GM19463 (cell line): ENCODE results near the gene ARHGAP1.

Experiments used
- ATAC-seq: cut with Tn5 transposase; IDR thresholded peaks from one replicate; pipeline ENCODE4 v1.9.1; 2021; ENCODE audit warnings: mild to moderate bottlenecking, moderate library complexity; ENCODE audit not compliant: unreplicated experiment

ARHGAP1 gene

DNA sequence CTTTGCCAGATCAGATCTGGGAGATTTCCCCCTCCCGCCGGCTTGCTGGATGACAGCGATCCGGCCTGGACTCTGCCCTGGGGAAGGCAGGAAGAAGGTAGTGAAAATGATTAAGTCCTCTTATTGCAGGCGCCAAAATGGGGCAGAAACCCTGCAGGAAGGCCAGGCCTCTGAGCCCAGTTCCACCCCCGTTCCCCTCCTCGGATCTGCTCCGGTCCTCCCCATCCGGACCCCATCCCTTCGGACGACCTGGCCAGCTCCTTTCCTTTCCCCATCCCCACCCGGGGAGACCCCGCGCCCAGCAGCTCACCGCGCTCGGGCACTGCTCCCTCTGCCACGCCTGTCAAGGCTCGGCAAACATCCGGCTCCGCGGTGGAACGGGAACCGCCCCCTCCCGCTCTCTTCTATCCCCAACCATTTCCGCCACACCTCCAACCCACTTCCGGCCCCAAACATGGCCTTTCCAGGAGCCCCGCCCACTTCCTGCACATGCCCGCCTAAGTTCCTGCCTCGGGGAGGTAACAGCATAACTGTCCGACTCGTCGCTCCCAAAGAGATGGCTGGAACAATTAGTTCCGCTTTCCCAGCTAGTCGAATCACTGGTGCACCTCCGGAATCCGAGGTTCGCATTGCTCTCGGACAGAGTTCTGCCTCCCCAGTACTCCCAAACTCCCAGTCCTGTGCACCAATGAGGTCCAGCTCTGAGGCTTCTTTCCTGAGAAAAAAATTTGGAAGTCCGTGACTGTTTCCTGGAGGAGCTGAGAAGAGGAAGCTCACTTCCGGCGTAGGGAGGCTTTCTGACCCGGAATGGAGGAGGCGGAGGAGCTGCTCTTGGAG is at the start of gene ARHGAP1, which contains the start of gene ZNF408:
ARHGAP1 (minus strand) TSS at position 379 of the 837 bp plus-strand sequence. CDS start 4,512 bp downstream, outside the sequence.
ZNF408 (plus strand) TSS at position 791 of the 837 bp plus-strand sequence; CDS start at position 808, 17 bp downstream.
- ATAC-seq: peak; percentile 97

DNA sequence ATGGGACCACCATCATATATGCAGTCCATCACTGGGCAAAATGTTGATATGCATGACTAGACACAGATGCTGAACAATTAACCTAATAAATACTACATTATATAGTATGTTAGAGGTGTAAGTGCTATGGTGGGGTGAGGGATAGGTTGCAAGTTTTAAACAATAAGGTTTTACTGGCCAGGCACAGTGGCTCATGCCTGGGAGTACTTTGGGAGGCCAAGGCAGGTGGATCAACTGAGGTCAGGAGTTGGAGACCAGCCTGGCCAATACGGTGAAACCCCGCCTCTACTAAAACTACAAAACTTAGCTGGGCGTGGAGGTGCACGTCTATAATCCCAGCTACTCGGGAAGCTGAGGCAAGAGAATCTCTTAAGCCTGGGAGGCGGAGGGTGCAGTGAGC is 46.7 kb upstream of the ARHGAP1 start:
- no peak for ATAC-seq

DNA sequence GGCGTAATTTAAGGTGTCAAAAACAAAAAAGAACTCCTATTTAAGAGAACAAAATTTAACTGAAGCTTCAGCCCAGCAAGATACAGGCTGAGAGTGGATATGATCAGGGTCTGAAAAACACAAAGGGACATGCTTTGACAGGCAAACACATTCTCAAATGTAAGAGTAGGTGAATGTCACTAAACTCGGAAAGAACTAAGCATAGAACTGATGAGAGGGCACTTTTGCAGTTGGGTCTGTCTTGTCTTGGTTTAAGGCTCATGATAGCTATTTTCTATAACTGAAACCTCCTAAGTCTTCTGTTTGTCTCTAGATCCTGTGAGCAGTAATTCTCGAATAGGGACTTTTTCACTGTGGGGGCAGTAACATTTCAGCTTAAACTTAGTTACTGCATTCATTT is 45.6 kb upstream of the ARHGAP1 start:
- no peak for ATAC-seq

DNA sequence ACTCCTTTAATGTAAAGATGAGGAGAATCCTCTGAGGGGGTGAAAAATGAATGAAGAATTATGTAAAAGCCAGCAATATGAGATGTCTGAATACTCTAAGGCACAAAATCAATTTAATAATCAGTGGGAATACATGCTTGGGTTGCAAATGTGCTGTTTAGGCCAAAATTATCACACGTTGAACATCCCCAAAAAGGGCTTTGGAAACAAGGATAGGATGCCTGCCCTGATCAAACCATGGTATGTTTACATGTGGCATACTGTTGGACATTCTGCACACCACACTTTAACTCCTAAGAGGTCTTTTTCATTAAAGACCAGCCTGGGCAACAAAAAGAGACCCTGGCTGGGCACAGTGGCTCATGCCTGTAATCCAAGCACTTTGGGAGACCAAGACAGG is 44.9 kb upstream of the ARHGAP1 start:
- no peak for ATAC-seq

DNA sequence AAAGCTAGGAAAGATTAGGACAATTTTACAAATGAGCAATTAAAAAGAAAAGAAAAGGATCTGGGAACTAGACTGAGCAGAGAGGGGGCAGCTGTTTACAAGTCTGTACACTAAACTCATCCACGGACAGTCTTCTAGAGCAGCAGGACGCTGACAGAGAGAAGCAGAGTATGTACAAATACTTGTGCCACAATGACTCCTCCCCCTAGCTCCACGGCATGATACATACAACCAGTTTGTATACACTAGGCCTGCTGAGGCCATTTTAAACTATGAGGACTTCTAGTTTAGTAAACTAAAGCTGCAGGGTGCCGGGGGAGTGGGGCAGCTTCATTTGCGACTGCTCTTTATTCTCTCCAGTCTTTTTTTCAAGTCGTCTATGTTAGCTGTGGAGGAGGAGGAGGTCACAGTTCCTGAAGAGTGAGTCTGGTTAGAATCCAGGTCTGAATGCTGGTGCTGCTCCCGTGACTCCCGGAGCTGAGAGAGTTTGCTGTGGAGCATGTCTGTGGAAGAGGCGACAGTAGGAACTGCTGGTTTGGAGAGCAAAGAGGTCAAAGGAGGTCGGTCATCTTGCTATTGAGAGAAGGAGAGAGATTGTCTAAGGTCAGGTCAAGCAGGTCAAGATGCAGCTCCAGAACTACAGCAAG is 43.4 kb upstream of the ARHGAP1 start:
- no peak for ATAC-seq

DNA sequence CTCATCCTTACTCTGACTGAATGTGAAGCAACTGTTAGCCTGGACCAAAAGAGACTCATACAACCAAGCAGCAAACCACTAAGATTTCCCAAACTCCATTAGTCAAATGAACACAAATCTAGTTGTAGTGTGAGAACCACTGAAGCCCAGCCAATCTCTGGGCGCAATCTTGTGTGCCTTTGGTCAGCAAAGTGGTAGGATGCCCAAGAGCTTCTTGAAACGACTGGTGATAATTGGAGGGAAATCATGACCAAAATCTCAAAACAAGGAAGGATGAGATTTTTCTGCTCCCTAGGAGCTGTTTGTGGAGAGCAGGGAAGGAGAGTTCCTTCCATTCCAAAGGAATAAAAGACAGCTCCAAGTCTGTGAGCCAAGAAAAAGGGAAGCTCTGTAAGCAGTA is 42.6 kb upstream of the ARHGAP1 start:
- no peak for ATAC-seq

DNA sequence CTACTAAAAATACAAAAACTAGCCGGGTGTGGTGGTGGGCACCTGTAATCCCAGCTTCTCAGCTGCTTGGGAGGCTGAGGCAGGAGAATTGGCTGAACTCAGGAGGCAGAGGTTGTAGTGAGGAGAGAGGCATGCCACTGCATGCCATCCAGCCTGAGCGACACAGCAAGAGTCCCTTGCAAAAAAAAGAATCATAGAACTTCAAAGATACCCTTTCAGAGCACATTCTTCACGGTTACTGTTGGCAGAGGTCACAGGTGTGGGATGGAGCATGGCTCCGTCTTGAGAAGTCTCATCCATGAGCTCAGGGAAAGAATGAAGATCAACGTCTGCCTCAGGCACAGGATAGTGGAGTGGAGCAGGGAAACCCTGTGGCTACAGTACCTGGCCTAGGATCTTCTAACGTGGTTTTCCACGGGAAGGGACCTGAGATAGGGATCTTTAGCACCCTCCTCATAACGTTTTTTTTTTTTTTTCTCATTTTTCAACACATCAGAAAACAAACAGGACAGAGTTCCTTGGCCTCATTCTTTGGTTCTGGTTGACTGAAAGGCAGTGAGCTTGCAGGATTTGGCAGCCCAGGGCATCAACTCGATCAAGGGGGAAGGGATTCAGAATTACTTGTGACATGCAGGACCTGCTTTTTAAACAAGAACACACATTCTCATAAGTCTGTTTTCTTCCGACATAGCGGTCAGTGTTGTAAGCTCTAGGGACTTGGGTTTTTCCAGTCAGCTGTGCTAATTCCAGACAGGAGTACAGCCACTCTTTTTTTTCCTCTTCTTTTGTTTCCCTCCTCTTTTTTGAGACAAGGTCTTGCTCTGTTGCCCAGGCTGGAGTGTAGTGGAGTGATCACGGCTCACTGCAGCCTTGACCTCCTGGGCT is 41.4 kb upstream of the ARHGAP1 start:
- ATAC-seq: no peak

DNA sequence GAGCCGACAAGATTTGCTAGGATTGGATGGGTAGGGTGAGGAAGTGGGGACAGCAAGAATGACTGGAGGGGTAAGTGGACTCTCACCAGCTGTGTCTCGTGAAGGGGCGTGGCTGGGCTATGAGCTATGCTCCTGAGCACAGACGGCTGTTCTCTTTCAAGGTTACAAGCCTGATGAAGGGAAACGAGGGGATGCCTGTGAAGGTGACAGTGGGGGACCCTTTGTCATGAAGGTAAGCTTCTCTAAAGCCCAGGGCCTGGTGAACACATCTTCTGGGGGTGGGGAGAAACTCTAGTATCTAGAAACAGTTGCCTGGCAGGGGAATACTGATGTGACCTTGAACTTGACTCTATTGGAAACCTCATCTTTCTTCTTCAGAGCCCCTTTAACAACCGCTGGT is 38.5 kb upstream of the ARHGAP1 start:
- no peak for ATAC-seq

DNA sequence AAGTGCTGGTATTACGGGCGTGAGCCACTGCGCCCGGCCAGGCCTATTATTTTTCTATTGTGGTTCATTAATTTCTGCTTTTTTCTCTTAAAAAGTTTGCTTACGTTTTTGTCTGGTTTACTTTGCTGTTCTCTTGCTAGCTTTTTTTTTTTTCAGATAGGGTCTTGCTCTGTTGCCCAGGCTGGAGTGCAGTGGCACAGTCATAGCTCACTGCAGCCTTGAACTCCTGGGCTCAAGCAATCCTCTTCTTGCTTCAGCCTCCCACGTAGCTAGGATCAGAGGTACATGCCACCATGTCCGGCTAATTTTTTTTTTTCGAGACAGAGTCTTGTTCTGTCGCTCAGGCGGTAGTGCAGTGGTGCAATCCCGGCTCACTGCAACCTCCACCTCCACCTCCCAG is 37.3 kb upstream of the ARHGAP1 start:
- no peak for ATAC-seq

DNA sequence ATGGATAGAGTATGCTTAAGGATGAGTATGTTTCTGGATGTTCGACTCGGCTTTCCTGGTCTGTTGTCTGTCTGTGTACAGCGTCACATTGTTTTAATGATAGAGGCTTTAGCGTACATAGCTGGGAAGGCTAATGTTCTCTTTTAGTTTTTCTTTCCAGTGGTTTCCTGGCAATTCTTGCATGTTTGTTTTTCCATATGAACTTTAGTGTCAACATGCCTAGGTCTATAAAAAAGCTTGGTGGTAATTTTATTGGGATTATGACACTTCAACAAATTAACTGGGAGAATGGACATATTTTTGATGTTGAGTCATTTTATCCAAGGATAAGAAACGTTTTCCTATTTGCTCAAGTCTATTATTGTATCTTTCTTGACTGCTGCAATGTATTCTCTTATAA is 36.2 kb upstream of the ARHGAP1 start:
- ATAC-seq: no peak

DNA sequence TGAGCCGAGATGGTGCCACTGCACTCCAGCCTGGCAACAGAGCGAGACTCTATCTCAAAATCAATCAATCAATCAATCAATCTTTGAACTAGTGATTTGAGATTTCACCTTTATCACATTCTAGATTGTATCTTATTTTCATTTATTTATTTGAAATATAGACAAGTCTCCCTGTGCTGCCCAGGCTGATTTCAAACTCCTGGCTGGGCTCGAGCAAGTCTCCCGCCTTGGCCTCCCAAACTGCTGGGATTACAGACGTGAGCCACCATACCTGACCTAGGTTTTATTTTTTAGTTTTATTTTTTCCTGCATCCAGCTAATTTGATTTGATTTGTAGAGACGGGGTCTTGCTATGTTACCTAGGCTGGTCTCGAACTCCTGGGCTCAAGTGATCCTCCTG is 35.7 kb upstream of the ARHGAP1 start:
- no peak for ATAC-seq

DNA sequence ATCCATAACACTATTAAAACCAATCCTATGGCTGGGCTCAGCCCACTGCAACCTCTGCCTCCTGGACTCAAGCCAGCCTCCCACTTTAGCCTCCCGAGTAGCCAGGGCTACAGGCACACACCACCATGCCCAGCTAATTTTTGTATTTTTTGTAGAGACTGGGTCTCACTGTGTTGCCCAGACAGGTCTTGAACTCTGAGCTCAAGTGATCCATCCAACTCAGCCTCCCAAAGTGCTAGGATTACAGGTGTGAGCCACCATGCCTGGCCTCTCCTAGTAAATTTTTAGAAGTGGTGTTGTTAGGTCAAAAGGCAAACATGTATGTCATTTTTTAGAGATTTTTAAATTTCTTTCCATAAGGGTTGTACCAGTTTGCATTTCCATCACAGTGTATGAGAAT is 32.8 kb upstream of the ARHGAP1 start:
- ATAC-seq: no peak

DNA sequence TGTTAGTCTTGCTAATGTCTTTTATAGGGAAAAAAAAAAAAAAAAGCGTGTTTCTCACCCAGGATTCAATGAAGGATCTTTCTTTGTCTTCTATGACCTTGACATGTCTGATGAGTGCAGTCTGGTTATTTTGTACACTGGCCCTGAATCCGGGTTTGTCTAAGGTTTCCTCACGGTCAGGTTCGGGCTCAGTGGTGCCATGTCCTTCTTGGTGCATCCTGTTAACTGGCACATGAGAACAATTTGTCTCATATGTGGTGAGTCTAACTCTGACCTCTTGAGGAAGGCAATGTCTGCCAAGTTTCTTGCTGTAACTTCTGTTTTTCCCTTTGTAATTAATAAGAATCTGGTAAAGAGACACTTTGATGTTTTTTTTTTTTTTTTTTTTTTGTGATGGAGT is 31.1 kb upstream of the ARHGAP1 start:
- ATAC-seq: no peak

DNA sequence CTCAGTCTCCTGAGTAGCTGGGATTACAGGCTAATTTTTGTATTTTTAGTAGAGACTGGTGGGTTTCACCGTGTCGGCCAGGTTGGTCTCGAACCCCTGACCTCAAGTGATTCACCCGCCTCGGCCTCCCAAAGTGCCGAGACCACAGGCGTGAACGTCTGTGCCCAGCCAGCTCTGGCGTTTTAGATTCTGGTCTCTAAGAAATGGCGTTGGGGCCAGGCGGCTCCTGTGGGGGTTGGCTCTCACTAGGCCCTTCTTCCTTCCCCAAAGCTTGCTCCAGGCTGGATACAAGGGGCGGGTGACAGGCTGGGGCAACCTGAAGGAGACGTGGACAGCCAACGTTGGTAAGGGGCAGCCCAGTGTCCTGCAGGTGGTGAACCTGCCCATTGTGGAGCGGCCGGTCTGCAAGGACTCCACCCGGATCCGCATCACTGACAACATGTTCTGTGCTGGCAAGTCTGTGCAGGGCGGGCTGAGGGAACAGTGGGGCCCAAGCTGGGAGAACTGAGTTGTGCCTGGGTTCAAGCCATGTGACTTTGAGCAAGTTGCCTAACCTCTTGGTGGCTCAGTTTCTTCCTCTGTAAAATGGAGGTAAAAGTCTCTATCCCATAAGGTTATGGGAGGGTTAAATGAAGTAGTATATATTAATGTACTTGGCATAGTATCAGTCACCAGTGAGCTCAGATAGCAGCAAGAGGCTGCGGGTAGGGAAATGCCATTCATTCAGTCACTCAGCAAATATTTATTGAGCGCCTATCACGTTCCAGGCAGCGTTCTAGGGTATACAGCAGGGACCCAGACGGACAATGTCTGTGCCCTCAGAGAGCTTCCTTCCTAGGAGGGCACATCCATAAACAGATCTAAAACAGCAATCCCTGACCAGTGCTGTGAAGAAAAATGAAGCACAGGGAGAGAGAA is 28.9 kb upstream of the ARHGAP1 start:
- no peak for ATAC-seq

DNA sequence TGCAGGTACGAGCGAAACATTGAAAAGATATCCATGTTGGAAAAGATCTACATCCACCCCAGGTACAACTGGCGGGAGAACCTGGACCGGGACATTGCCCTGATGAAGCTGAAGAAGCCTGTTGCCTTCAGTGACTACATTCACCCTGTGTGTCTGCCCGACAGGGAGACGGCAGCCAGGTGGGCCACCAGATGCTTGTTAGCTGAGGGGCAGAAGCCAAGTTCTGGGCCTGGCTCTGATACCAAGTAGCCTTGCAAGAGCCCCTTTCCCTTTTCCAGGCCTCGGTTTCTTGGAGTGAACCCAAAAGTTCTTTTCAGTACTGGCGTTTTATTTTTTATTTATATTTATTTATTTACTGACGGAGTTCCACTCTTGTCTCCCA is 28.2 kb upstream of the ARHGAP1 start:
- ATAC-seq: no peak

DNA sequence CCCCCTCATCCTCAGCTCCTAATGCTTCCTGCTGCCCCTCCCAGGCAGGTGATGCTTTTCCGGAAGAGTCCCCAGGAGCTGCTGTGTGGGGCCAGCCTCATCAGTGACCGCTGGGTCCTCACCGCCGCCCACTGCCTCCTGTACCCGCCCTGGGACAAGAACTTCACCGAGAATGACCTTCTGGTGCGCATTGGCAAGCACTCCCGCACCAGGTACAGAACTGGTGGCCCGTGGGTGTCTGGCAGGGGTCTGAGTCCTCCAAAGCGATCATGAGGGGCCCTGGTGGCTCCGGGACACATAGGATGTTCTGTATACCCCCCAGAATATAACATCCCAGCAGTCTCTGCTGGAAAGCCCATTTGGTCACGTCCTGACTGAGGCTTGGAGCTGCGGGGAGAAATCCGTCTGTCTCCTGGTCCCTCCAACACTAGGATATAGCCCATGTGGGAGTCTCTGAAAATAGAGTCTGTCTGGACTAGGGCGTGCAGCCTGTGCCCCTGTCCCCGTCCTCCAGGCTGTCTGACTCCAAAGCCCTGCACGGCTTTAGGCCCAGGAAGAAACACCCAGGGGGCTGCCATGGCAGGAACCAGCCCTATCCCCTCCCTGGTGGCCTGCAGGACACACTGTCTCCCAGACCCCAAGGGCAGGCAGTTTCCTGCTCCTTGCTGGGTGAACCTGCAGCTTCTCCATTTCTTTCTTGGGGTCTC is 27.7 kb upstream of the ARHGAP1 start:
- no peak for ATAC-seq

DNA sequence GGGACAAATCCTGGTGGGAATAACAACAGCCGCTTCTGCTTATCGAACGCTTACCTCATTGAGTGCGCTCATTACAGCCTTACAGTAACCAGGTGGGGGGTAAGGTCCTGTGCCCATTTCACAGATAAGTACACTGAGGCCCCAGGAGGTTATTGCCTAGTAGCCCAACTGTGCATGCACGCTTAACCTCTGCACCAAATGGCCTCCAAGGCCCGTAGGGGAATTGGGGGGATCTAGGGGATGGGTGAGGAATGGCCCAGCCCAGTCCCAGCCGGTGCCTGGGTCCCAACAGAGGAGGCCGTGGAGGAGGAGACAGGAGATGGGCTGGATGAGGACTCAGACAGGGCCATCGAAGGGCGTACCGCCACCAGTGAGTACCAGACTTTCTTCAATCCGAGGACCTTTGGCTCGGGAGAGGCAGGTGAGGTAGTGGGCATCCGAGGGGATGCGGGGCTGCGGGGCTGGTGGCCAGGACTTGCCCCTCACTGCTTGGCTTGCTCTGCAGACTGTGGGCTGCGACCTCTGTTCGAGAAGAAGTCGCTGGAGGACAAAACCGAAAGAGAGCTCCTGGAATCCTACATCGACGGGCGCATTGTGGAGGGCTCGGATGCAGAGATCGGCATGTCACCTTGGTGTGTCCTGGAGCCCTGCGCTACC is 25.9 kb upstream of the ARHGAP1 start:
- no peak for ATAC-seq

DNA sequence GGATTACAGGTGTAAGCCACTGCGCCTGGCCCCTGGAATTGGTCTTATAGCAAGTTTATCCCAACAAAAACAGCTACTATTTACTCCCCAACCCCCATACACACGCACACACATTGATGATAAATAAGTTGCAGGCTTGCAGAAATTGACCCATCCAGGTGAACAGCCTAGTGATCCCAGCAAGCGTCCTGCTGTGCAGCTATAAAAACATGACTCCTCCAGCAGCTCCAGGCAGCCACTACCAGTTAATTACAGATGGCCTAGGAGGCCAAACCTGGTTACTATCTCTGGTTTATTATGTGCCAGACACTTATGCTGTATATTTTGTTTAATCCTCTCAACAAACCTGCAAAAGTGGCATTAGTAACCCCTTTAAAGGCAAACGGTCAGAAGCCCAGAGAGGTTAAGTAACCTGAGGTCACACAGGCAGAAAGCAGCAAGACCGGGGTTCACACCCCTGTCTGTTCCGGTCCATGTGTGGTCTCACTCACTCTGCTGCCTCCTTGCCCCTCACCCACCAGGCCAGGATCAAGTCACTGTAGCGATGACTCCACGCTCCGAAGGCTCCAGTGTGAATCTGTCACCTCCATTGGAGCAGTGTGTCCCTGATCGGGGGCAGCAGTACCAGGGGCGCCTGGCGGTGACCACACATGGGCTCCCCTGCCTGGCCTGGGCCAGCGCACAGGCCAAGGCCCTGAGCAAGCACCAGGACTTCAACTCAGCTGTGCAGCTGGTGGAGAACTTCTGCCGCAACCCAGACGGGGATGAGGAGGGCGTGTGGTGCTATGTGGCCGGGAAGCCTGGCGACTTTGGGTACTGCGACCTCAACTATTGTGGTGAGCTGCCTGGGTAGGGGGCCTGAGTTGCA is 25.2 kb upstream of the ARHGAP1 start:
- no peak for ATAC-seq
